TTC549 (cell line): ENCODE data around the gene NFATC1.
"Not testable (repeated sequence)": the region's sequence is repeated elsewhere in the genome, so short reads cannot be mapped to it uniquely, and the experiment has no call there.

Source experiments
- FAIRE-seq: peaks from 2 replicates; lab custom pipeline; 2012; peaks lifted over from hg19 to GRCh38; lab: Jason Lieb, UNC

Gene NFATC1

DNA sequence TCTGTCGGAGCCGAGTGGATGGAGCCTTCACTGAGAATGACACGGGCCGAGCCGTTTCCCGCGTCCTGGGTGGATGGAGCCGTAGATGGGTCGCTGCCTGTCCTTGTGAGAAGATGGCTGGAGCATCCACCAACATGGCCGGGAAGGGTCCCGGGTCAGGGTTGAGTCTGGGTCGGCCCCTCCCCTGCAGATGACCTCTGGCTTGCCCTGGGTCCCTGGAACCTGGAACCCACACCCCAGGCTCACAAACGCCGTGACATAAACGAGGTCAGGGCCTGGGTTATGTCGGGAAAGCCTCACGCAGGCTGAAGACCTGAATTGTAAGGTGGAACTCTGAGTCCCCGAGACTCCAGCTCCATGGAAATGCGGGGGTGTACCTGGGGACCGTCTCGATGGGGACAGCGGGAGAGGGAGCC lies 94.9 kb downstream of the NFATC1 start:
- no peak for FAIRE-seq

- FAIRE-seq = no peak
Measured at GRCh38 chr18:79491081-79491551, 95.4 kb downstream of the NFATC1 start.

DNA sequence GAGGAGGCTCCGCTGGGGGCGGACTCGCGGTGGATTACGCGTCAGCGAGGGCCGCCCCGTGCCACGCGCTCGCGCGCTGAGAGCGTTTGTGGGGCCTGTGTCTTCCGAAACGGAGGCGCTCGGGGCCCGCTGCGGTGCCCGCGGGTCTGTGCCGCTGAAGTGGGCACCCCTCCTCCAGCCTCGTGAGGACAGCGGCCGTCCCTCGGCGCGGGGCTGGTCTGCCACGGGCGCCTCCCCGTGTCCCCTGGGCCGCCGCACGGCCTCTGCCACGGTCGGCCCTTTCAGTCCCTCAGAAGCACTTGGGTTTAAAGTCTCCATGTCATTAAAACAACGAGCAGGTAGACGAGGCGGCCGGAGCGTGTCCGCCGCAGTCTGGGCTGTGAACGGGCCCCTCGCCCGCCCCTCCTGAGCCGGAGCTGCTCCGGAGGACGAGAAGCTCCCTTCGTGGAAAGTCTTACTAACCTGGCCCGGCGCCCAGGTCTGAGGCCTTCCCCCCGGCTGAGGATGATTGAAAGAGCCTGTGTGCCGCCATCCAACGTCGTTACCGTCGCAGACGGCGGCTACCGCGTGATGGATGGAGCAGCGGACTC lies 97.6 kb downstream of the NFATC1 start:
- FAIRE-seq = no peak

DNA sequence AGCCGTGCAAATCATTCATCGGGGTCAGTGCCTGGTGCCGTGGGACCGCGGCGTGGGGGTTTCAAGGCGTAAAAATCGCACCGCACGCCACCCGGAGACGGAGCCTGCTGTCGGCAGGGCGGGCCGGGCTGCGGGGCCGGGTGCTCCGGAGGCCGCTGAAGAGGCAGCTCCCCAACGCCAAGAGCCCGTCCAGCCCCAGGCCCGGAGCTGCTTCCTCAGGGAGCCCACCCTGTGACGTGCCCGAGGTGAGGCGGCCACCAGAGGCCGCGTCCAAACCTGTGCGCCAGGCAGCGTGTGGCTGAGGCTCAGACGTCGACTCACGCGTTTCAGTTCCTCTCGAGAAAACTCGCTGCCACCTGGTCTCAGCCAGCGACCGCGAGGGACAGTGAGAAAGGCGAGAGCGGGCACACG lies 98.1 kb downstream of the NFATC1 start:
- no peak for FAIRE-seq

DNA sequence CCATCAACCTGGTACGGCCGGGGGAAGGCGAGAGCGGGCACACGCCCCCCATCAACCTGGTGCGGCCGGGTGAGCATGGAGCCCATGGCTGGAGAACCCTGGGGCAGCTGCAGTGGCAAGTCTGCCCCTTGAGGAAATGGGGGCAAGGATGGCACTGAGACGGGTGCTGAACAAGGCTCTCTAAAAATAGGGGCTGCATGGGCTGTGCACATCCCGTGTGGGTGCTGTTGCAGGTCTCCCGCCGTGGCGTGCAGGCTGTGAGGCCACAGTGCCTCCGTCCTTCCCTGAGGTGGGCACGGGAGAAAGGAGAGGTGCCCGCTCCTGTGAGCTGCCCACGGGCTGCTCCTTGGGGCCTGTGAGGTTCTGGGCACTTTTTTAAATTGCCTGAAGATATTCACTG lies 99.2 kb downstream of the NFATC1 start:
- no peak for FAIRE-seq

DNA sequence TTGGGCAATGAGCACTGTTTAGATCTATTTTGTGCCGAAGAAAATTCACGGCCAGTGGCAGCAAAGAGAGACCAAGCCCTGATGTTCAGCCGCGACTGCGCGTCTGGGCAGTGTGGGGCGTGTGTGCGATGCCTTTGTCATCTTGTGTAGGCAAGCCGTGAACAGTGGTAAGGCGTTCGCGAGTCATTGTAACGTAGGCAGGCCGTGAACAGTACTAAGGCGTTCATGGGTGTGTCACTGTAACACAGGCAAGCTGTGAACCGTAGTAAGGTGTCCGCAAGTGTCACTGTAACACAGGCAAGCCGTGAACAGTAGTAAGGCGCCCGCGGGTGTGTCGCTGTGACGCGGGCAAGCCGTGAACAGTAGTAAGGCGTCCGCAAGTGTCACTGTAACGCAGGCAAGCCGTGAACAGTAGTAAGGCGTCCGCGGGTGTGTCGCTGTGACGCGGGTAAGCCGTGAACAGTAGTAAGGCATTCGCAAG lies 99.9 kb downstream of the NFATC1 start:
- no peak for FAIRE-seq

GRCh38 chr18:79496237-79496977 lies 100.7 kb downstream of the NFATC1 start:
- no peak for FAIRE-seq

DNA sequence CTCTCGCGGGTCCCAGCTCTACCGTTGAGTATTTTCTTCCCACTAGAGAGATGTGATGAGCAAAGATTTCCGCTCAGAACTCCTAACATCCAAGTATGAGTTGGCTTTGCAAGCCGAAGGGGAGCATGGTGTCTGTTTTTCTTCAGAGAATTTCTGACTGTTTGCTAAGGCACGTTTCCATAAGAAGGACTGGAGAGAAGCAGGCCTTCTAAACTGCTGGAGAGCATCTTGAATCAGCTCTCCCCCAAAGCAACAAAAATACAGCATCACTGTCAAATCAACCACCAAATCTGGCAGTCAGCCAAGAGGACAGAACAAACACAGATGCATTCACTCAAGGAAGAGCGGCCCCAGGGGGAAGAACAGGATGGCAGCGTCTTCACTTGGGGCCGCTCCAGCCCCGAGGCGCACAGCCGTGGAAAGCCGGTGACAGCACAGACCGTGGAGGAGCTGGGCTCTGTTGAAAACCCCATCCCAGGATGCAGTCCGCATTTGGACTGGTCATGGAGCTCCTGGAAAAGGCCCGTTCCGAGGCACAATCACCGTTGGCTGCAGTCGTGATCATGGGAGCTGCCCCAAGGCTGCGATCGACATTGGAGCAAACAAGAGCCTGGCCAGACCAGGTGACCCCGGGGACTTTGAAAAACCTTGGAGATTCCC lies 101.4 kb downstream of the NFATC1 start:
- no peak for FAIRE-seq

- FAIRE-seq = no peak
Measured at GRCh38 chr18:79497638-79498081, 101.9 kb downstream of the NFATC1 start.

- FAIRE-seq = no peak
Measured at GRCh38 chr18:79498662-79499061, 102.9 kb downstream of the NFATC1 start.

DNA sequence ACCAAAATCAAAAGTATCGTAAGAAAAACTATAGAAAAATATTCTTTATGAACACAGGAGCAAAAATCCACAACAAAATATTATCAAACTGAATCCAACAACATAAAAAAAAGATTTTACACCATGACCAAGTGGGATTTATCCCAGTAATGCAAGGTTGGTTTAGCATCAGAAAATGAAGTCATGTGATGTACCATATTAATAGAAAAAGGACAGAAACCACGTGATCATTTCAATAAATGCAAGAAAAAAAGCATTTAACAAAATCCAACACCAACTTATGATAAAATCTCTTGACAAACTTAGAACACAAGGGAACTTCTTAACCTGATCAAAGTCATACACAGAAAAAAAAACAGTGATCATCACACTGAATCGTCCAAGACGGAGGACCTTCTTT lies 105.3 kb downstream of the NFATC1 start:
- no peak for FAIRE-seq

GRCh38 chr18:79502782-79503181 lies 107.1 kb downstream of the NFATC1 start:
- FAIRE-seq = no peak

DNA sequence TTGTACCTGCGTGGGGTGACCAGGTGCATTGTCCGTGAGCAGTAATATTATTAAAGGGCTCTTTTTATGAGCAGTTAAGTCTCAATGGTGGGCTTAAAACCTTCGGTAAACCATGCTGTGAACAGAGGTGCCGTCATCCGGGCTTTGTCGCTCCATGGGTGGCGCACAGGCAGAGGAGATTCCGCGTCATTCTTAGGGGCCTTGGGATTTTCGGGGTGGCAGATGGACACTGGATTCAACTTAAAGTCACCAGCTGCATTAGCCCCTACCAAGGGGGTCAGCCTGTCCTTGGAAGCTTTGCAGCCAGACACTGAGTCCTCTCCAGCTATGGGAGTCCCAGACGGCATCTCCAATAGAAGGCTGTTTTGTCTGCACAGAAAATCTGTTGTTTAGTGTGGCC lies 107.7 kb downstream of the NFATC1 start:
- FAIRE-seq = no peak

DNA sequence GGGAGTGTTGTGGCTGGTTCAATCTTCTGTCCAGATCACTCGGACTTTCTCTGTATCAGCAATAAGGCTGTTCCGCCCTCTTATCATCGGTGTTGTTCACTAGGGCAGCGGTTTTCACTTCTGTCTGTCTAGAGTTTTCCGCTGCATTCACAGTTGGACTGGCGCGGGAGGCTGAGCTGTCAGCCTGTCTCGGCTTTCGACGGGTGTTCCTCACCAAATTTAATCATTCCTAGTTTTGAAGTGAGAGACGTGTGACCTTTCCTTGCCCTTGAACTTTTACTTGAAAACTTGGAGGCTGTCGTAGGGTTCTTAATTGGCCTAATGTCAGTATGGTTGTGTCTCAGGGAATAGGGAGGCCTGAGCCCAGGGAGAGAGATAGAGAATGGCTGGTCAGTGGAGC lies 108.3 kb downstream of the NFATC1 start:
- no peak for FAIRE-seq

DNA sequence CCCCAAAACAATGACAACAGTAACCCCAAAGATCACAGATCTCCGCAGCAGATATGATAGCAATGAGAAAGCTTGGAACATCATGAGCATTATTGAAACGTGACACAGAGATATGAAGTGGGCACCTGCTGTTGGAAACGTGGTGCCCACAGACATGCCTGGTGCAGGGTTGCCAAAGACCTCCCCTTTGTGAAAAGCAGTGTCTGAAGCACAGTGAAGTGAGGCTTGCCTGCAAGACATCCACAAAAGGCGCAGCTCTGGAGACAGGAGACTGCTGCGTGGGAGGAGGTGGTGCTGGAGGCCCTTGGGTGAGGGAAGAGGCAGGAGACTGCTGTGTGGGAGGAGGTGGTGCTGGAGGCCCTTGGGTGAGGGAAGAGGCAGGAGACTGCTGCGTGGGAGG lies 108.8 kb downstream of the NFATC1 start:
- not testable (repeated sequence) for FAIRE-seq

DNA sequence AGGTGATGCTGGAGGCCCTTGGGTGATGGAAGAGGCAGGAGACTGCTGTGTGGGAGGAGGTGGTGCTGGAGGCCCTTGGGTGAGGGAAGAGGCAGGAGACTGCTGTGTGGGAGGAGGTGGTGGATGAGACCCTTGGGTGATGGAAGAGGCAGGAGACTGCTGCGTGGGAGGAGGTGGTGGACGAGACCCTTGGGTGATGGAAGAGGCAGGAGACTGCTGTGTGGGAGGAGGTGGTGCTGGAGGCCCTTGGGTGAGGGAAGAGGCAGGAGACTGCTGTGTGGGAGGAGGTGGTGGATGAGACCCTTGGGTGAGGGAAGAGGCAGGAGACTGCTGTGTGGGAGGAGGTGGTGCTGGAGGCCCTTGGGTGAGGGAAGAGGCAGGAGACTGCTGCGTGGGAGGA lies 109.7 kb downstream of the NFATC1 start:
- FAIRE-seq = not testable (repeated sequence)

DNA sequence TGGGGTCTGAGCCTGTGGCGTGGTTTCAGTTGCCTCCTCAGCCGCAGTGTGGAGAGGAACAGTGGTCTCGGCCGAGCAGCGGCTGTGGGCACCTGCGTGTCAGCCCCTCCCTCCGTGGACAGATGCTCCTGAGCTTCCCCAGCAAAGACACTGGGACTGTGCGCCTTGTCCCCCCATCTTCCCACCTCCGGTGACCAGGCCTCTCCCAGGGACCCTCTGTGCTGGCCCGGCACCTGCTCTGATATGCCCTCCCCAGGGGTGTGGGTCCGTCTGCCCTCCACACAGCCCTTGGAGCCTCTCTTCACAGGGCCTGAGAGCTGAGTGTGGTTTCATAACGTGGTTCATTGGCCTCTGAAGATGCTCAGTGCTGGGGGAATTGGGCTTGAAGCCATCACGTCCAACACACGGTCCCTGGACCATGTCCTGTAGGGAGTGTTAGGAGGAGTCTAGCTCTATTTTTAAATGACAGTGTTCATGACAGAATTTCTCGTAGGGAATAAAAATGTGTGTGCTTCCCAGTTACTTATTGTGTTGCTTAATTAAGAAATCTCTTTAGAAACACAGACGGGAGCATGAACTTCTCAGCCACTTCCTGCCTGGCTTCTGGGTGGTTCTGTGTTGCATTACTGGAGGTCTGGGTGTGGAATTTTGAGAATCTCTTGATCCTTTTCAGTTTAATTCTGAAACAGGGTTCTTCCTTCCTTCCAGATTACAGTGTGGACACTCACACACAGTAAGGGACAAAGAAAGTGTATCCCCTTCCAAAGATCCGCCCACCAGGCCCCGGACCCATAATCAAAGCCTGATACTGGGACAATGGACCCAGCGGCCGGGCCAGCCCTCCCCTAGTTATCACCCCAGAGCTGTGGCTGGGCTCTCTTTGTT lies 110.7 kb downstream of the NFATC1 start:
- FAIRE-seq = no peak

DNA sequence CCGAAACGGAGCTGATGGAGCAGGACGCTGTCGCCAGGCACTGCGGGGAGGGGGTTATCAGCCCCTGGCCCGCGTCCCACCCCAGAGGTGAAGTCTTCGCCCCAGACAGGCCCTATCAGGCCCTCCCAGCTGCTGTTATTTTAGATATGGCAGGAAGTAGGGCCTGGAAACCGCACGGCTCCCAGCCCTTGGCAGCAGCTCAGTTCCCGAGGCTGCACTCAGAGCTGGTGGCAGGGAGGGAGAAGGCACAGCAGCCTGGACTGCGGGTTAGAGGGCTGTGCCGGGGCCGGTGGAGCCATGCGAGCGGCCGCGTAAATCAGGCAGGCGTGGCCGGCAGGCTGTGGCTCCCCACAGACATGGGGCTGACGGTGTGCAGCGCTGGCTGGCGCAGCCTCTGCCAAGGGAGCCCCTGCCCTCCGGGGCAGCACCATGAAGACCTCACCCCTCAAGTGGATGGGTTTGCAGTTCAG lies 111.4 kb downstream of the NFATC1 start:
- no peak for FAIRE-seq

- FAIRE-seq = no peak
Measured at GRCh38 chr18:79507546-79508480, 112.1 kb downstream of the NFATC1 start.

DNA sequence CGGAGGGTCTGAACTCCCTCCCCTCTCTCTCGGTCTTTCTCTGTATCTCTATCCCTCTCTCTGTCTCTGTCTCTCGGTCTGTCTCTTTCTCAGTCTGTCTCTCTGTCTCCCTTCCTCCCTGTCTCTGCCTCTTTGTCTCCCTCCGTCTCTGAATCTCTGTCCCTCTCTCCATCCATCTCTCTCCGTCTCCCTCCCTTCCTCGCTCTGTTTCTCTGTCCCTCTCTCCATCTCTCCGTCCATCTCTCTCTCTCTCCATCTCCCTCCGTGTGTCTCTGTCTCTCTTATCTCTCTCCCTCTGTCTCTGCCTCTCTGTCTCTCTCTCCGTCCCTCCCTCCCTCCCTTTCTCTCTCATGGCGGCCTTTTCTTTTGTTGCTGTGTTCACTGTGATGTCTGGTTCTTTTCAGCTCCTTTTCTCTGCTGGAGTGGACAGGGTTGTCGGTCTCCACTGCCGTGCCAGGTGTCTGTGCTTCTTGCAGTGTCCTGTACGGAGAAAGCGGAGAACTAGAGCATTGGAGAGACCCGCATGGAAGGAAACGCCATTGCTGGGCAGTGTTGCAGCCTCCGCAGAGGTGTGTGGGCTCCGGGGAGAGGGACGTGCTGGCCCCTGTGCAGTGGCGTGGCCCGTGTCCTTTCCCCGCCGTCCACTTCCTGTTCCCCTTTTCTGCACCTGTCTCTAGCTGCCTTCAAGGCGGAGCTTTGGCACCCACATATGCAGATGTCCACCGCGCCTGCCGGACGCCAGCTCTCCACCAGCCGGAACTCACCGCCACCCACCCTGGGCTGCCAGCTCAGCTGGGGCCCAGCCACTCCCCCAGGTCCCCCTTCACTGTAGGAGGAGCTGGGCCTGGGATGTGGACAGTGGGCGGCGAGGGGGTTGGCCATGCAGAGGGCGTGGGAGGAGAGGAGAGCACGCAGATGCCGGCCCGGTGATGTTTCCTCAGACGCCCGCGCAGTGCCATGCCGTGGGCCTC lies 113.1 kb downstream of the NFATC1 start:
- no peak for FAIRE-seq
